Stimulated activated CD4-positive, alpha-beta T cell treated with anti-CD3 and anti-CD28 coated beads, Interleukin-1b, Interleukin-23, amount 100 ng/mL, for 24 hours (primary cell): ENCODE measurements around the gene ZNF600.
A peak's percentile ranks its signal among the peaks of the same experiment; 100 is the strongest.
"Not testable (repeated sequence)": the region's sequence is repeated elsewhere in the genome, so short reads cannot be mapped to it uniquely, and the experiment has no call there.

Experiments
- DNase-seq, 4 experiments: peaks; one replicate each; pipeline ENCODE4 v3.0.0-alpha.2; 2020; ENCODE audit warnings: low read depth in 4 of 4, low spot score in 1 of 4

The ZNF600 gene

DNA sequence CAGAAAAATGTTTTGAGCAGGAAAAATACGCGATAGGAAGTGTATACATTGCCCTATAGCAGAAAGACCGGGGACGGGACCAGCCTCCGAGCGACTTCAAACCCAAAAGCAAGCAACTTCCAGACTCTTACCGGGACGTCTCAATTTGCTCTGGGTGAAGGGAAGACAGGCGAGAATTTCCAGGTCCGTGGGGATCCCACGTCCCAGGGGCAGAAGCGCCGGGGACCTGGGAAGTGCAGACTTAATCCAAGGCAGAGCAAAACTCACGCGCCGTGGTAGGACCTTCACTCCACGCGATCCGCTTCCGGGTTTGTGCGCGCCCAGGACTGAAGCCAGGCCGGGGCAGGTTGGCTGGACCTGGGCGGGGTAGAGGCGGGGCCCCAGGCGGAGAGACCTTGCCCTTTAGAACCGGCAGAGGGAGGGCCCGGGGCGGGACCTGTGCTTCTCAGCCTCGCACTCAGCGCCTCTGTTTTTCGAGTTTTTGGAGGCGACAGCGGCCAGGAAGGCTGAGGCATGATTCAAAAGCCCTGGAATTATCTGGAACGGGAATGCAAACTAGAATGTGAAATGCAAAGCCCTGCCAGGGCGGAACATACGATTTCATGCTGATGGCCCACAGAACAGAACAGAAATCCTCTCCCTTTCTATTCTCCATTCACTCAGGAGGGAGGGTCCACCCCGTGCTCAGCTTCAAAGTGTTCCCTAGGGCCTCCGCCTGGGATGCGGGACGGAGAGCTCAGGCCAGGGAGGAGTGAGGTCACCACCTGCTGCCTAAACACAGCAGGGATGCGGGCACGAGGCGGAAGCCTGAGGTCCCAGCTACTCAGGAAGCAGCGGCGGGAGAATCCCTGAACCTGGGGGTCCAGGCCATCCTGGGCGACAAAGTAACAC, at the start of gene ZNF600:
TSS of gene ZNF600 (minus strand) at position 328 of the 891 bp plus-strand sequence. CDS start 7,903 bp downstream, outside the sequence.
- DNase-seq = peak; percentile 26 to 75 (median 56)

DNA sequence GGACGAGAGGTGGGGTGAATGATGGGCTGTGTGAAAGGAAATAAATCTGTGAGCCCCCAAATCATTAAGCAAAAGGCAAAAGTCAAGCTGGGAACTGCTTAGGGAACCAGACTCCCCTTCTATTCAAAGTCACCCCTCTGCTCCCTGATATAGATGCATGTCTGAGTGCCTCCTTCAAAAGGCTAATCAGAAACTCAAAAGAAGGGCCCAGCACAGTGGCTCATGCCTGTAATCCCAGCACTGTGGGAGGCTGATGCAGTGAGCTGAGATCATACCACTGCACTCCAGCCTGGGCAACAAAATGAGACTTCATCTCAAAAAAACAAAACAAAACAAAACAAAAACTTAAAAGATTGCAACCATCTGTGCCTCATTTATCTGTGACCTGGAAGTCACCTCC, 47.7 kb upstream of the ZNF600 start:
- DNase-seq = not testable (repeated sequence)

DNA sequence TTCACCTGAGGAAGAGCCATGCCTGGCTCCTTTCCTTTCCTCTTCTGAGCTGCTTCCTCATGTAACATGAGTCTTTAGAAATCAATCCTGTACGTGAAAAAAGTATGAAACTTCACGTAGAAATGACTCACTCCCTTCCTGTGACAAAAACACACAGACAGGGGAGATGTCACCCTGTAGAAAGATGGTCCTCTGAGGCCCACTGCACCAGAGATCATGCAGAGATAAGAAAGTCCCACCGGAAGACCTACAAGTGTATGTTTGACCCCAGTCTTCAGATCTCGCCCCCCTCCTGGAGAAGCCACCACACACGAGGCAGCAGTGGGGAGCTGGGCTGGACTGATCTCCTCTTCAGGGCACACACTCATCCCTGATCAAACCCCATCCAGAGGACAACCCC, 47.0 kb upstream of the ZNF600 start:
- DNase-seq = not testable (repeated sequence)

DNA sequence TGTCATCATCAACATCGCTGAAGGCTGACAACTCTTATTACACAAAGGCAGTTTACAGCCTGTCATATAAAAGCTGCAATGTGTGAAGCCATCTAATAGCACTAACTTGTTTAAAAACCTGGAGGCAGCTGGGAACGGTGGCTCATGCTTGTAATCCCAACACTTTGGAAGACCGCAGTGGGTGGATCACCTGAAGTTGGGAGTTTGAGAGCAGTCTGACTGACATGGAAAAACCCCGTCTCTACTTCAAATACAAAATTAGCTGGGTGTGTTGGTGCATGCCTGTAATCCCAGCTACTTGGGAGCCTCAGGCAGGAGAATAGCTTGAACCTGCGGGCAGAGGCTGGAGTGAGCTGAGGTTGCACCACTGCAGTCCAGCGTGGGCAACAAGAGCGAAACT, 43.3 kb upstream of the ZNF600 start:
- not testable (repeated sequence) for DNase-seq

DNA sequence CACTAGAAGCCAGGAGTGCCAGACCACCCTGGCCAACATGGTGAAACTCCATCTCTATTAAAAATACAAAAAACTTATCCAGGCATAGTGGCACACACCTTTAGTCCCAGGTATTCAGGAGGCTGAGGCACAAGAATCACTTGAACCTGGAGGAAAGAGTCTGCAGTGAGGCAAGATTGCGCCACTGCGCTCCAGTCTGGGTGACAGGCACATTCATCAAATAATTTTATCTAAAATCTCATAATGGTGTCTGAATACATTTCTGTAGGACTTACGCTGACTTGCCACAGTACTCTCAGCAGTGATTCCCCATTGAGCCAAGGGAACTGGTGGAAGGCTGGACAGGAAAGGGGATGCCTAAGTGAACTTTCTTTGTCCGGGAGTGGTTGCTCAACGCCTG, 39.2 kb upstream of the ZNF600 start:
- no peak for DNase-seq

DNA sequence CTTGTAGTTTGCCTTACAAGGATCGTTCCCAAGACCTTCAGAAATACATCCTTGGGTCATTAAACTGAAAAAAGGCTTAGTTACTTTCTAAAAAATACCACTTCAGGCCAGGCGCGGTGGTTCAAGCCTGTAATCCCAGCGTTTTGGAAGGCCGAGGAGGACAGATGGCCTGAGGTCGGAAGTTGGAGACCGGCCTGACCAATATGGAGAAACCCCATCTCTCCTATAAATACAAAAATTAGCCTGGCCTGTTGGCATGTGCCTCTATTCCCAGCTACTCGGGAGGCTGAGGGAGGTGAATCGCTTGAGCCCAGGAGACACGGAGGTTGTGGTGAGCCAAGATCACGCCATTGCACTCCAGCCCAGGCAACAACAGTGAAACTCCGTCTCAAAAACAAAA, 37.1 kb upstream of the ZNF600 start:
- no peak for DNase-seq

DNA sequence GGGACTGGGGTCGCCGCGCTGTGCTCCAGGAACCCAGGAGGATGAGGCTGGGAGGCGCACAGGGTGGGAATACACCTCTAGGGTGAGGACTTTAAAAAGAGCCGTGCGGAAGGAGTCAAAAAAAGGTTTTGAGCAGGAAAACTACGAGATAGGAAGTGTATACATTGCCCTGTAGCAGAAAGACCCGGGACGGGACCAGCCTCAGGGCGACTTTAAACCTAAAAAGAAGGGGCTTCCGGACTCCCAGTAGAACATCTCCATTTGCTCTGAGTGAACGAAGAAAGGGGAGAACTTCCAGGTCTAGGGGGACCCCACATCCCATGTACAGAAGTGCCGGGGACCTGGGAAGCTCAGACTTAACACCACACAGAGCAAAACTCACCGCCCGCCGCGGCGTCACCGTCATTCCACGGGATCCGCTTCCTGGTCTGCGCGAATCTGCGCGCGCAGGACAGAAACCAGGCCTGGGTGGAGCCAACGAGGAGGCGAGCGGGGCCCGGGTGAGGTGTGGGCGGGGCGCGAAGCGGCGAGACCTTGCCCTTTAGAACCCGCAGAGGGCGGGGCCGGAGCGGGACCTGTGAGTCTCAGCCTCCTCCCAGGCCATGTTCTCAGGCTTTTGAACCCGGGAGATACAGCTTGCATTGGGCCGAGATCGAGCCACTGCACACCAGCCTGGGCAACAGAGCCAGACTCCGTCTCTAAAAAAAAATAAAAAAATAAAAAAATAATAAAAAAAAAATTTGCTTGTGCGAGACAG, 34.8 kb upstream of the ZNF600 start, which contains the start of gene ZNF28:
TSS of gene ZNF28 (minus strand) at position 430 of the 757 bp plus-strand sequence. CDS start 3,675 bp downstream, outside the sequence.
- DNase-seq = peak in 3 of 4 experiments; percentile 13 to 45 (median 40)

DNA sequence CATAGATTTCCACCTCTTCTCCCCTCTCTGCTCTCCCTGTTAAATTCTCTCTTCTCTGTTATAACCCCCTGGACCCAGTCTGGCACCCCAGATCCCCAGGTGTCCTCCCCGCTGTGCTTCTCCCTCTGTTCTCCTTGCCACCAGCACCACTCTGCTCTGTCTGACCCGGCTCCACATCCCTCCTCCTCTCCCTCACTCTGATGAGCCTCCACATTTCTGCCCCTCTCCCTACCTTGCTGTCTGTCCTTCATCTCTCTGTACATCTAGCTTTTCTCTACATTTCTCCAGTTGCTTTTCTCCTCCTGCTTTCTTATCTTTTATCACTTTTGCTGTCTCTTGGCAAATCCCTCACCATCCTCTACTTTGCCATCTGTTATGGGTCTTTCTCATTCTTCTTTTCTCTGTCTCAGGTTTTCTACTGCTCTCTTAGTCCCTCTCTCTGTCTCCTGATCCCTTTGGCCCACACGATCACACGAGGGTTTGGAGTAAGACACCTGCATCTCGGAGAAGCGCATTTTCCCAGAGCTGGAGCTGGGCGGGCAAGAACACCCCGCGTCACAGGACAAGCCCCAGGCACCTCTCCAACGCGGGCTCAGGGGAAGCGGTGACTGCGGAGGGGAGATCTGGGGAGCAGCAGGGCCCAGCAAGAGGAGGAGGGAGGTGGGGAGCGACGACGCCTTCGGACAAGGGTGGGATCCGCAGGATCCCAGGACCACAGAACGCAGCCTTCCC, 34.0 kb upstream of the ZNF600 start:
- peak in 1 of 4 experiments; percentile 10 for DNase-seq

DNA sequence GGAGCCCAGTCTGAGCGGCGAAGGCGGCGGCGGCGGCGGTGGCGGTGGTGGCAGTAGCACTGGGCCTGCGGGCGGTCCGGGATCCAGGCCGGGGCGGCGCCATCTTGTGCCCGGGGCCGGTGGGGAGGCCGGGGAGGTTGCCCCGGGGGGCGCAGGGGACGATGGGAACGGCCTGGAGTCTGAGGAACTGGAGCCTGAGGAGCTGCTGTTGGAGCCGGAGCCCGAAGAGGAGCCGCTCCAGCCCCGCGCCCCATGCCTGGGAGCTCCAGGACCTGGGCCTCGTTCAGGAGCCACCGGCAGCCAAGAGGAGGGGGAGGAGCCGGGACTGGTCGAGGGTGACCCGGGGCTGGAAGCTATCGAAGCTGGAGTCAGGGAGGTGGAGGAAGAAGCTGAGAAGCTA, 23.2 kb upstream of the ZNF600 start:
- no peak for DNase-seq

DNA sequence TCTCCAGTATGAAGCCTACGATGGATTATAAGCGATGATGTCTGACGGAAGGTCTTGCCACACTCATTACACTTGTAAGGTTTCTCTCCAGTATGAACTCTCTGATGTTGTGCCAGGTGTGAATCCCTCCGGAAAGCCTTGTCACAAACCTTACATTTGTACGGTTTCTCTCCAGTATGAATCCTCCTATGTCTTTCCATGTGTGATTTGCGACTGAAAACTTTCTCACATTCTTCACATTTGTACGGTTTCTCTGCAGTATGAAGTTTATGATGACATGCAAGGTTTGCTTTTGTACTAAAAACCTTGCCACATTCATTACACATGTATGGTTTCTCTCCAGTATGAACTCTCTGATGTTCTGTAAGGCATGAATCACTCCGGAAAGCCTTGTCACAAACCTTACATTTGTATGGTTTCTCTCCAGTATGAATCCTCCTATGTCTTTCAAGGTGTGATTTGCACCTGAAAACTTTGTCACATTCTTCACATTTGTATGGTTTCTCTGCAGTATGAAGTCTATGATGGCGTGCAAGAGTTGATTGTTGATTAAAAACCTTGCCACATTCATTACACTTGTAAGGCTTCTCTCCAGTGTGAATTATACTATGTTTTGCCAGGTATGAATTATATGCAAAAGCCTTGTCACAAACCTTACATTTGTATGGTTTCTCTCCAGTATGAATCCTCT, 13.5 kb upstream of the ZNF600 start:
- DNase-seq = not testable (repeated sequence)

DNA sequence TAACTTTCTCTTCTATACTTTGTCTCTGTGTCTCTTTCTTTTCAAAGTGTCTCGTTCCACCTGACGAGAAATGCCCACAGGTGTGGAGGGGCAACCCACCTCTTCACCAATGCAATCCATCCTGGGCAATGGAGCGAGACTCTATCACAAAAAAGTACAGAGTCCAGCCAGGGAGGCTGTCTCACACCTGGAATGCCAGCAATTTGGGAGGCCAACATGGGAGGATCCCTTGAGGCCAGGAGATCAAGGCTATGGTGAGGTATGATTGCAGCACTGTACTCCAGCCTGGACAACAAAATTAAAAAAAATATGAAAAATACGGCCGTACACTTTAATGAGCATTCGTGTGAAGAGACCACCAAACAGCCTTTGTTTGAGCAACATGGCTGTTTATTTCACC, 2.8 kb upstream of the ZNF600 start:
- DNase-seq = no peak

DNA sequence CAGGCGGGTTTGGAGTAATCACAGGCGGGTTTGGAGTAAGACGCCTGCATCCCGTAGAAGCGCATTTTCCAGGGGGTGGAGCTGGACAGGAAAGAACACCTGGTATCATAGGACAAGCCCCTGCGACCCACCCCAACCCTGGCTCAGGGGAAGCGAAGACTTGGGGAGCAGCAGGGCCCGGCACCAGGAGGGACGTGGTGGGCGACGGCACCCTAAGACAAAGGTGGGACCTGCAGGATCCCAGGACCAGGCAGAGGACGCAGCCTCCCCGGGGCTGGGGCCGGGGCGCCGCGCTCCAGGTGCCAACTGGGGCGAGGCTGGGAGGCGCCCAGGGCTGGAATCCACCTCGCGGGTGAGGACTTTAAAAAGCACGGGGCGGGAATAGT, 520 bp downstream of the ZNF600 start:
- no peak for DNase-seq

DNA sequence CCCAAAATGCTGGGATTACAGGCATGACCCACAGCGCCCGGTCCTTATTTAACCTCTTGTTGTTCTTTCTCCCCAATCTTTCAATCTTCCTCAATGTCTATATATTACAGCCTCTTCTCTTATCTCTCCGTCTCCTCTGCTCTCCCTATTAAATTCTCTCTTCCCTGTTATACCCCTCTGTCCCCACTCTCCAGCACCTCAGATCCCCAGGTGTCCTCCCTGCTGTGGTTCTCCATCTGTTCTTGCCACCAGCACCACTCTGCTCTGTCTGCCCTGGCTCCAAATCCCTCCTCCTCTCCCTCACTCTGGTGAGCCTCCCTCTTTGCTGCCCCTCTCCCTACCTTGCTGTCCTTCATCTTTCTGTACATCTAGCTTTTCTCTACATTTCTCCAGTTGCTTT, 1.1 kb downstream of the ZNF600 start:
- no peak for DNase-seq

DNA sequence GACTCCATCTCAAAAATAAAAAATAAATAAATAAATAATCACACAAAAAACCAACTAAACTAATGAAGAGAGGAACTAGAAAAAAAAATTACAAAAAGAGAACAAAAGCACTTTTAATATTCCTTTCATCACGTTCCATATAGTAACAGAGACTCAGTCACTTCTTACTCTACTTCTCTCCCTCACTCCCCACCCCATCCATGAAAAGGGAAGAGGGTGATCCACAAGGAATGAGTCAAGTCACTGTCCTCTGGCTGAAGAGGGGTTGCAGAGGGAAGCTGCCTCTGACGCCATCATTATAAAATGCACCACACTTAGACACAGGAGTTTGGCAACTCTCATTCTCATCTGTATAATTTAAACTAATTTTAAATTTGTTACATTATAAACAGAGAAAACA, 3.7 kb downstream of the ZNF600 start:
- DNase-seq = not testable (repeated sequence)

DNA sequence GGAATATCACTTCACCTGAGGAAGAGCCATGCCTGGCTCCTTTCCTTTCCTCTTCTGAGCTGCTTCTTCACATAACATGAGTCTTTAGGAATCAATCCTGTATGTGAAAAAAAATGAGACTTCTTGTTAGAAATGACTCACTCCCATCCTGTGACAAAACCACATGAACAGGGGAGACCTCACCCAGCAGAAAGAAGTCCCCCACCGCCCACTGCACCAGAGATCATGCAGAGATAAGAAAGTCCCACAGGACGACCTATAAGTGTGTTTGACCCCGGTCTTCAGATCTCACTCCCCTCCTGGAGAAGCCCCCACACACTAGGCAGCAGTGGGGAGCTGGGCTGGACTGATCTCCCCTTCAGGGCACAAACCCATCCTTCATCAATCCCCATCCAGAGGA, 7.8 kb downstream of the ZNF600 start:
- no peak for DNase-seq

DNA sequence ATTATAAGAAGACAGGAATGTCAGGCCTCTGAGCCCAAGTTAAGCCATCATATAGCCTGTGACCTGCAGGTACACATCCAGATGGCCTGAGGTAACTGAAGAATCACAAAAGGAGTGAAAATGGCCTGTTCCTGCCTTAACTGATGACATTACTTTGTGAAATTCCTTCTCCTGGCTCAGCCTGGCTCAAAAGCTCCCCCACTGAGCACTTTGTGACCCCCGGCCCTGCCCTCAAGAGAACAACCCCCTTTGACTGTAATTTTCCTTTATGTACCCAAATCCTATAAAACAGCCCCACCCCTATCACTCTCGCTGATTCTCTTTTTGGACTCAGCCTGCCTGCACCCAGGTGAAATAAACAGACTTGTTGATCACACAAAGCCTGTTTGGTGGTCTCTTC, 30.1 kb downstream of the ZNF600 start:
- not testable (repeated sequence) for DNase-seq

DNA sequence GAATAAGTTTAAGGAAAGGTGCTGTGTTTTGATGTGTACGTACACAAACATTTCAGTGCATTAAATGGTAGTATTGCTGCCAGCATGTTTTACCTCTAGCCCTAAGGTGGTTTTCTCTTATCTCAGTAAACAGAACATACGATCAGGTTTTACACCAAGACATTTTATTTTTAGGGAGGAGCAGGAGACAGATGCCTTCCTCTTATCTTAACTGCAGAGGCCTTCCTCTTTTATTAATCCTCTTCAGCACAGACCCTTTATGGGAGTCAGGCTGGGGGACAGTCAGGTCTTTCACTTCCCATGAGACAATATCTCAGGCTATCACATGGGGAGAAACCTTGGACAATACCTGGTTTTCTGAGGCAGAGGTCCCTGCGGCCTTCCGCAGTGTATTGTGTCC, 36.8 kb downstream of the ZNF600 start:
- no peak for DNase-seq

DNA sequence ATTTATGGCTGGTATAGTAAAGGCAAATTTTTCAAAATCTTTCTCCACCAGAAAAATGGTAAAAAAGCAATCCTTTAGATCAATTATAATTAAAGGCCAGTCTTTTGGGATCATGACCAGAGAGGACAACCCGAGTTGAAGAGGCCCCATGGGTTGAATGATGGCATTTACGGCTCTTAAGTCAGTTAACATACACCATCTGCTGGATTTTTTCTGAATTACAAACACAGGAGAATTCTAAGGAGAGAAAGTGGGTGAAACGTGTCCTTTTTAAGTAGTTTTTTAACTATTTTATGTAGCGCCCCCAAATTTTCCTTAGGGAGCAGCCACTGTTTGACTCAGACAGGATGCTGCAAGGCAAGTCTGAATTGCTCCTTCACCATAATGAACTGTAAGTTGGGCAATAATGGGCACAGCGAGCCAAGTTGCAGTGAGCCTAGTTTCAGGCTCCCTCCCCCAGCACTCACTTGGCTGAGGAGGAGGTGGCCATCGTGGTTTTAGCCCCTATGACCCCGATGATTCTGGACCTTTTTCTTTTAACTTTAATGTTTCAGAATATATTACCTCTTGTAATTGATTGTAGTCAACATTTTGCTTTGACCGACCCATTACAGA, 38.1 kb downstream of the ZNF600 start:
- no peak for DNase-seq

DNA sequence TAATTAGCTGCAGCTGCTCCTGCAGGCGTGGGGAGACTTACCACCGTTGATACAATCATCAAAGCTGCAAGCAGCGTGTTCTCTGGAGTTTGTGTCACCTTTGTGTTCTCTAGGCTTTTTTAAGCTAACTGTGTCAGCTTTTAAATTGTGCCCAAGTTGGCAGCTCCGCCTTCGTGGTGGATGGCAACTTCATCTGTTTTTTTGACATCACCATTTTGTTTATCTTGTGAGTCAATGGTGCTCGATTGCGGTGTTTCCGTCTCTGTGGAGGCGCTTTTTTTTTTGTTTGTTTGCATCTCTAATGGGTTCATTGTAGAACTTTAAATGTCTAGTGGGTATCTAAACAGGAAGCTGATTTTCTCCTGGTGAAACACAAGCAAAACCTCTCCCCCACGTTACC, 40.7 kb downstream of the ZNF600 start:
- not testable (repeated sequence) for DNase-seq

DNA sequence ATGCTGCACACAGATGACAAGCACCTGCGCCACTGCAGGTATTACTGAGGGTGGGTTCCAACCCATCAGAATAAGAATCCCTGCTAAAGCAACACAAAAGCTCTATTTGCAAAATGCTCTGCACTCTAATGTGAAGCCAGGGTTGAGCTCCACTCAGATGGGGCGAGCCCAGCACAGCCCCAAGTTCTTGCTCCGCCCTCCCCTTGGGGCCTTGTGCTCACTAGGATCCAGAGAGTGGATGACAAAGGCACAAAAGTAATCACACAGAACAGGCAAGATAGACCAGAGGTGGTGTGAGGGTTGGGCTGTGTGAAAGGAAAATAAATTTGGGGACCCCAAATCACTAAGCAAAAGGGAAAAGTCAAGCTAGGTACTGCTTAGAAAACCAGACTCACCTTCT, 43.5 kb downstream of the ZNF600 start:
- no peak for DNase-seq
